ENCODE data around the gene CES3.

The CES3 gene

DNA sequence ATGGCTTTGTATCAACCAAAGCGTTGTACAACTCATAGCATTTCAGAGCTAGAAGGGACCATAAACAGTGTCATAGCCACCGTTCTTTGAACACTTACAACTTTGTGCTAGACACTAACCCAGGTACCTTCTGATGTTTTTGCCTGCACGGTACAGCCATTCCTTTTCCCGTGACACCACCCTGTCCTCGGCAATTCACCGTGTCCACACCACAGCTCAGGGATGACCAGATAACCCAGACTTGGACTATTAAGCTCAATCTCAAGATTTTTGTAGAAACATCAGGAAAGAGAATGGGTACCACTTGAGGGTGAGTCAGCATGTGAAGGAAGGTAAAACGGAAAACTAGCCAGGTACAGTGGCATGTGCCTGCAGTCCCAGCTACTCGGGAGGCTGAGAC, 58.1 kb downstream of the CES3 start:
- H3K27ac ChIP-seq, result no peak overlapping the region
- no peak overlapping the region for H3K4me3 ChIP-seq

- Histone ChIP-seq H3K4me3 (no peak overlapping the region), H3K27ac (no peak overlapping the region)
These were observed 60.3 kb downstream of the CES3 start for GRCh38 chr16:67021321-67021720.

DNA sequence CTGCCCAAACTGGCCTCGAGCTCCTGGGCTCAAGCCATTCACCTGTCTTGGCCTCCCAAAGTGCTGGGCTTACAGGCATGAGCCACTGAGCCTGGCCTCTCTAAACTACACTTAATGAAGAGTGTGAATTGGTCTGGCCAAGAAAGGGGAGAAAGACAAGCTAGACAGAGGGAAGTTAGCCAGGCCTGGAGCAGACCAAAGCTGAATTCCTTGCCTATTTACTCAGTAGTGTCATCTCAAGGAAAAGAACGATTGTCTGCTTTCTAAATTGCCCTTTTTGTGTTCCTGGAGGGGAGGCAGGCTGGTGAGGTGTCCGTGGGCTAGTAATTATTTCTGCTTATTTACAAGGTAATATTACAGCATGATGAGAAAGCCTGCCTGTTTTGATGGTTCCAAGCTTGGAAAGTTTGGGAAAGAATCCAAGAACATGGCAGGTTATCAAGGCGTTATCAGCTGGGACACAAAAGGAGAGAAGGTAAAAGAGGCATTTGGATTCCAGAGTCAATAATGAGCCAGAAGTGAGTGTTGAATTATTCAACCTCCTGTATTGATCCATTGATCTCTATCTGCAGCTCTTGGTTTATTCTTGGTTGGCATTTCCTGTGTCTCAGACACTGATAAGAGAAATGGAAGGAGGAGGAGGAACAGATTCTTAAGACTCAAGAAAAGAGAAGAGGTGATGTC, 61.6 kb downstream of the CES3 start:
- Histone ChIP-seq H3K4me3 (no peak overlapping the region), H3K27ac (no peak overlapping the region)

DNA sequence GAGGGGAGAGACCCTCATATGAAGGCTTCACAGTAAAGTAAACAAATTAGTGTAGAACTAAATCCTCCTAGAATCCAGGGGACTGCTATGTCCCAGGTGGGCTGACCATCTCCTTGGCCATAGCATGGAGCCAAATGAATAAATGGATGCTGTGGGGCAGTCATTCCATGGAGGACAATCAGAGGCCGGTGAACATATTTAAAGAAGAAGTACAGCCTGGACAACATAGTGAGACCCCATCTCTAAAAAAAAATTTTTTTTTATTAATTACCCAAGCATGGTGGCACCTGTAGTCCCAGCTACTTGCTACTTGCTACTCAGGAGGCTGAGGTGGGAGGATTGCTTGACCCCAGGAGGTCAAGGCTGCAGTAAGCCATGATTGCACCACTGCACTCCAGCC, 62.6 kb downstream of the CES3 start:
- no peak overlapping the region for H3K27ac ChIP-seq
- no peak overlapping the region for H3K4me3 ChIP-seq
